ENCODE data around the gene ROR1. TPM values are rescaled to one million over a fixed set of nuclear protein-coding genes. Genes with fewer than 3 reads are reported as not detected.

Gene ROR1
- polyA plus RNA-seq, 1 experiment, result 7.1 TPM

- no peak overlapping the region for H3K4me3 ChIP-seq (ENCODE audit: low read depth, low read length)
- H3K27ac ChIP-seq (ENCODE audit: low read depth, low read length), result no peak overlapping the region
- TF ChIP-seq, protein P1, sequence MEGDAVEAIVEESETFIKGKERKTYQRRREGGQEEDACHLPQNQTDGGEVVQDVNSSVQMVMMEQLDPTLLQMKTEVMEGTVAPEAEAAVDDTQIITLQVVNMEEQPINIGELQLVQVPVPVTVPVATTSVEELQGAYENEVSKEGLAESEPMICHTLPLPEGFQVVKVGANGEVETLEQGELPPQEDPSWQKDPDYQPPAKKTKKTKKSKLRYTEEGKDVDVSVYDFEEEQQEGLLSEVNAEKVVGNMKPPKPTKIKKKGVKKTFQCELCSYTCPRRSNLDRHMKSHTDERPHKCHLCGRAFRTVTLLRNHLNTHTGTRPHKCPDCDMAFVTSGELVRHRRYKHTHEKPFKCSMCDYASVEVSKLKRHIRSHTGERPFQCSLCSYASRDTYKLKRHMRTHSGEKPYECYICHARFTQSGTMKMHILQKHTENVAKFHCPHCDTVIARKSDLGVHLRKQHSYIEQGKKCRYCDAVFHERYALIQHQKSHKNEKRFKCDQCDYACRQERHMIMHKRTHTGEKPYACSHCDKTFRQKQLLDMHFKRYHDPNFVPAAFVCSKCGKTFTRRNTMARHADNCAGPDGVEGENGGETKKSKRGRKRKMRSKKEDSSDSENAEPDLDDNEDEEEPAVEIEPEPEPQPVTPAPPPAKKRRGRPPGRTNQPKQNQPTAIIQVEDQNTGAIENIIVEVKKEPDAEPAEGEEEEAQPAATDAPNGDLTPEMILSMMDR (IDR thresholded peaks at IDR 0.05; ENCODE audit: low read depth, low read length), result no peak
- CTCF ChIA-PET, result interaction anchor here (2.0 kb wide), 1 partner anchor 367 kb away, joined by 6 read pairs; no protein-coding TSS in a partner anchor
- no peaks in the 10 kb centered on the region for H3K9me3 ChIP-seq (ENCODE audit: control insufficient read depth, insufficient read depth, low read length)
- H3K27me3 ChIP-seq (ENCODE audit: control insufficient read depth, insufficient read depth, low read length), result no peaks in the 10 kb centered on the region
- POLR2A ChIA-PET, result no interaction called here
- DNase-seq (ENCODE audit: low read depth, low spot score), result no peak
These were observed 267.7 kb downstream of the ROR1 start for GRCh38 chr1:64041371-64042131.

- H3K4me3 ChIP-seq (ENCODE audit: low read depth, low read length), result no peak overlapping the region
- peak; percentile 83 for DNase-seq (ENCODE audit: low read depth, low spot score)
- ChIA-PET CTCF (interaction anchor here (2.0 kb wide), 1 partner anchor 368 kb away, joined by 6 read pairs; no protein-coding TSS in a partner anchor), POLR2A (interaction anchor here (1.2 kb wide), 1 partner anchor 143 kb away, joined by 3 read pairs; no protein-coding TSS in a partner anchor)
- TF ChIP-seq, protein P1 (IDR thresholded peaks at IDR 0.05; ENCODE audit: low read depth, low read length), result no peak
- H3K27ac ChIP-seq (ENCODE audit: low read depth, low read length), result peak overlapping the region; percentile 58
- H3K9me3 ChIP-seq (ENCODE audit: control insufficient read depth, insufficient read depth, low read length), result no peaks in the 10 kb centered on the region
- H3K27me3 ChIP-seq (ENCODE audit: control insufficient read depth, insufficient read depth, low read length), result no peaks in the 10 kb centered on the region
These were observed 268.7 kb downstream of the ROR1 start for GRCh38 chr1:64042331-64043100.

DNA sequence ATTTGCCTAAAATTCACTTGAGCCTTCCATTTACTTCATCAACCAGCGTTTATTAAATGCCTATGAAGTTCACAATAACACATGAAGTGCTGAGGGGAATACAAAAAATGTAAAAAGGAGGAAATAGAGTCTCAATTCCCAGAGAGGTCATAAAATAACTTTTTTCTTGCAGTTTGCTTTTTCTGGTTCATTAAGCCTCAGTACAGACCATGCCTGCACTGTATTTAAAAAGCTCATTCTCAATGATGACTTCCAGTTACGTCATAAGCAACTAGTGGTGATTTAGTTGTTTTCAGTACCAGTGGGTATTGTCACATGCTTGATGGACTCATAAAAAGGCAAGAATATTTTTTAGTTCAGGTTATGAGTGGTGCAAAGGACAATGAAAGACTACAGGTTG, 269.5 kb downstream of the ROR1 start:
- Histone ChIP-seq H3K27me3 (ENCODE audit: control insufficient read depth, insufficient read depth, low read length) (no peaks in the 10 kb centered on the region), H3K27ac (ENCODE audit: low read depth, low read length) (no peak overlapping the region), H3K4me3 (ENCODE audit: low read depth, low read length) (no peak overlapping the region), H3K9me3 (ENCODE audit: control insufficient read depth, insufficient read depth, low read length) (no peaks in the 10 kb centered on the region)
- CTCF ChIA-PET, result interaction anchor here (0.5 to 2.0 kb wide), 3 partner anchors 11 to 369 kb away, joined by 3 to 6 read pairs (median 6); no protein-coding TSS in a partner anchor
- TF ChIP-seq, protein P1 (IDR thresholded peaks at IDR 0.05; ENCODE audit: low read depth, low read length), result no peak
- POLR2A ChIA-PET, result interaction anchor here (1.2 kb wide), 1 partner anchor 142 kb away, joined by 3 read pairs; no protein-coding TSS in a partner anchor
- no peak for DNase-seq (ENCODE audit: low read depth, low spot score)

GRCh38 chr1:64043976-64044375, 270.2 kb downstream of the ROR1 start:
- TF ChIP-seq, protein P1 (IDR thresholded peaks at IDR 0.05; ENCODE audit: low read depth, low read length), result no peak
- H3K4me3 ChIP-seq (ENCODE audit: low read depth, low read length), result no peak overlapping the region
- ChIA-PET CTCF (interaction anchor here (0.5 to 0.6 kb wide), 2 partner anchors 12 to 15 kb away, joined by 3 to 6 read pairs; no protein-coding TSS in a partner anchor), POLR2A (no interaction called here)
- no peak for DNase-seq (ENCODE audit: low read depth, low spot score)
- no peaks in the 10 kb centered on the region for H3K9me3 ChIP-seq (ENCODE audit: control insufficient read depth, insufficient read depth, low read length)
- no peaks in the 10 kb centered on the region for H3K27me3 ChIP-seq (ENCODE audit: control insufficient read depth, insufficient read depth, low read length)
- no peak overlapping the region for H3K27ac ChIP-seq (ENCODE audit: low read depth, low read length)
